H4 (cell line): ENCODE results near the gene INSYN2B. TPM values are rescaled to one million over a fixed set of nuclear protein-coding genes. Genes with fewer than 3 reads are reported as not detected.
A peak's percentile ranks its signal among the peaks of the same experiment; 100 is the strongest.

Experiments used
- DNase-seq: peaks from one replicate; pipeline ENCODE4 v3.0.0-alpha.2; 2015; ENCODE audit warnings: low spot score
- total RNA-seq: library from RNA; depleted of rRNA; stranded (reverse); fragments of >200 nt; shearing (Covaris generic); gene quantifications from 2 replicates; pipeline ENCODE4 v1.2.3, GENCODE V29; 2014; rRNA removed

The INSYN2B gene
- total RNA-seq, 1 experiment from 2014 or later = 3.1 TPM

DNA sequence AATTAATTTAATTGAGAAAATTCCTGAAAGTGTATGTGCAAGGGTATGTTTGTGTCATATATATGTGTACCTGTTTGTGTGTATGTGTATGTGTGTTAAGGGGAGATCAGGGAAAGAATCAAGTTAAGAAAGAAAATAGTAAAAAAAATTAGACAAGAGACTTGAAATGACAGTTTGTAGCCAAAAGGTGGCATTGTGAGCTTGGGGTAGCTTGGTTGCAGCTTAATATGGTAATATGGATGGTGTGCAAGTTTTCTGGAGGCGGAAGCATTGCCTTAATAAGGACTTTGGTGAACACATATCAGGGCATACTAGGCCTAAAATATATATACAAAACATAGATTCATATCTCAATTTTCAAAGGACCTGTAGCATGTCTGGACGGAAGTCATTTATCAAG lies 129.9 kb downstream of the INSYN2B start:
- DNase-seq = no peak

DNA sequence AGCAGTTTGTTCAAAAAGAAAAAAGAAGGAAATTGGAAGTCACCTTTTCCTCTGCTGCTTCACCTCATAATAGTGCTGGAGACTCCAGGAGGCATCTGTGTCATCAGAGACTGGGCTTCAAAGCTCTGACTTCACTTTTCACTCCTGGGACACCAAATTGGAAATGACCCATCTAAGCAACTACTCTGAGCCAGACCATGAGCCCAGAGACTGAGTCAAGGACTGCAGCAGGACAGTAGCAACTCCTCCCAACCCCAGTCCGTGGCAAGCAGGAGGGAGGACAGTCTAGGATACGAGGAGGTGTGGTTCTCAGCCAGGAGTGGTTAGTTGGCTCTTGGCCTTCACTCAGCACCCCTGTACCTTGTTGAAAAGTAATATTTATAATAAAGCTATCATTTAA lies 131.5 kb downstream of the INSYN2B start:
- no peak for DNase-seq

DNA sequence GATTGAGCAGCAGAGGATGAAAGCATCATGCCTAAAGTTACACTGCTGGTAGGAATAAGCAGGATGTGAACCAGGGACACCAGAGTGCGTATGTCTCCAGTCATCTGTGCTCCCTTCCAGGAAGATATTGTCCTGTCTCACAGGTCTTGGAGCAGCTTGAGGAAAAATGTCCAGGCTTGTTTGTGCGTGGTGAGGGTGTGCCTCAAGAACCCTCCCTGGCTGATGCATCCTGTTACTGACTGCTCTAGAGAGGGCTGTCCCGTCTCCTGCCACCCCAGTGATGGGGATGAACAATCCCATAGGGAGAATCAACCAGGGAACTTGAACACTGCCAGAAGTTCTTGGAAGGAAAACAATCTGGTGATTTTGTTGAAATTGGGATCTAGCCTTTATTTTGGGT lies 132.0 kb downstream of the INSYN2B start:
- DNase-seq = no peak

DNA sequence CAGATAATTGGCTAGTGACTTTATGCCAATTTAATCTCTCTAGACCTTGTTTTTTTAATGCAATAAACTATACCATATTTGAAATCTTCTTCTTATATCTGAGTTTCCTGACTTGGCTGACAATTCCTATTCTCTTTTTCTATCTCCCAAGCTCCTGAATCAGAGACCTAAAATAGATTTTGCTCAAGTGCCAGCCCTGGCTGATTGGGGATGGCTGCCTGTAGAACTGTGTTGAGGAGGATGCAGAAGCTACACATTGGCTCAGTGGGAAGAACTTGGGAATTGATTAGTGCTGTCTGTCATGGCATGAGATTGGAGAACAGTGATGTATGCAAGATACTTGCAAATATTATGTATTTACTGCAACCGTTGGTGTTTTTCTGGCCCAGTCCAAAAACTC lies 132.8 kb downstream of the INSYN2B start:
- no peak for DNase-seq

DNA sequence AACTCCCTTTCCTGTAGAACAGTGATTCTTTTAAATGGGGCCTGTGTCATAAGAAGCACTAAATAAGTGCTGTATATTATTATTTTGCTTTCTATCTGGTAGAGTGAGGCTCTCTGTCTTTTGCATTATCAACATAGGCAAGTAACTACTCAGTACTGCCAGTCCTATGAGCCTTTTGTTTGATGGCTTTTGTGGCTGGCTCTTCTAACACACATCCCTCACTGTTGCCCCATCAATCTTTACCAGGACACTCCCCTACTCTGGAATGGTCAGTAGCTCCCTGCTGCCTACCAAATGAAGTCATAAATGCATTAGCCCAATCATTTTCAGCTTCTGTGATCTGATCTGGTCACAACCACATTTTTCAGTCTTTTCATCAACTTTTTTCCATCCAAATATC lies 137.6 kb downstream of the INSYN2B start:
- DNase-seq = no peak

DNA sequence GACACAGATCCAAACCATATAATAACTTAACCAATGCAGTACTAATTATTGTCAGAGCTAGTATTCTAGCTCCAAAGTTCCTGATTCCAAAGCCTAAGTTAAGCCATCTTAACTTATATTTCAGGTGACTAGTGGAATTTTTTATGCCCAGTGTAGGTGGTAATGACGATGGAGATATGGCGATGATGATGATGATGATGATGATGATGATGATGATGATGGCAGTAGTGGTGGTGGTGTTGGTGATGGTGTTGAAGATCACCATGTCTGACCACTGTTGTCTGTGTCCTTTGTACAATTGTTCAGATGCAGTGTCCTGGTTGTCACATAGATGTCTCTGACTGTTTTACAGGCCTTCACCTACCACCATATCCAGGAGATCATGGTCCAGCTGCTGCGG lies 139.9 kb downstream of the INSYN2B start:
- DNase-seq = no peak

DNA sequence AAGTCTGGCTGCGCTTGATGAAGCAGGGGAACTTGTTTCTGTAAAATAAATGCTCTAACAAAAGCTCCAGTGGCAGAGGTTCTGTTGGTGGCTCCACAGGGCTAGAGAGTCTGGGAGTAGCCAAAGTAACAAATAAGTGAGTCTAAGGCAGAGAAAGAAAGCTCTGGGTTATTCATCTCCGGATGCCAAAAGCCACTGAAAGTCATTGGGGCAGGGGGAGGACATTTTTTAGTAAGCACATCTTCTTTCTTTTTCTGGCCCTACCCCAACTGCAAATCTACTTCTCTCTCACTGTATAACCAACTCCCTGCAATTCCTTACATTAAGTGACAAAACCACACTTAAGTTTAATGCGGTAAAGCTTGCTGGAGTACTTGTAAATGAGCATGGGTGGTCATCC lies 141.6 kb downstream of the INSYN2B start:
- no peak for DNase-seq

DNA sequence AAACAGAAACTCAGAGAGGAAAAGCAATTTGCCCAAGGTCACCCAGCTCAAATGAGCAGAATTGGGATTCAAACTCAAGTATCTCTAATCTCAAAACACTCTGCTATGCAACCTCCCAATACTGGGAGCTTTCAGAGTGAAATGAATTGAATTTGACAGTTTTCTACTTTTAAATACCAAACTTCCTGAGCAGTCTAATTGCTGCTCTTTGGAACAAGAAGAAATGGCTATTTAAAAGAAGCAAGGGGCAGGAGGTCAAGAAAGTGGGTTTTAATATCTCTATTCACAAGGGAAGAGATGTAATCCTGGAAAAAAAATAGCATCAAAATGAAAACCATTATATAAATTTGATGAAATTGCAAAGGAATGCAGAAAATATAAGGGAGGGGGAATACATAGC lies 142.6 kb downstream of the INSYN2B start:
- DNase-seq = no peak

DNA sequence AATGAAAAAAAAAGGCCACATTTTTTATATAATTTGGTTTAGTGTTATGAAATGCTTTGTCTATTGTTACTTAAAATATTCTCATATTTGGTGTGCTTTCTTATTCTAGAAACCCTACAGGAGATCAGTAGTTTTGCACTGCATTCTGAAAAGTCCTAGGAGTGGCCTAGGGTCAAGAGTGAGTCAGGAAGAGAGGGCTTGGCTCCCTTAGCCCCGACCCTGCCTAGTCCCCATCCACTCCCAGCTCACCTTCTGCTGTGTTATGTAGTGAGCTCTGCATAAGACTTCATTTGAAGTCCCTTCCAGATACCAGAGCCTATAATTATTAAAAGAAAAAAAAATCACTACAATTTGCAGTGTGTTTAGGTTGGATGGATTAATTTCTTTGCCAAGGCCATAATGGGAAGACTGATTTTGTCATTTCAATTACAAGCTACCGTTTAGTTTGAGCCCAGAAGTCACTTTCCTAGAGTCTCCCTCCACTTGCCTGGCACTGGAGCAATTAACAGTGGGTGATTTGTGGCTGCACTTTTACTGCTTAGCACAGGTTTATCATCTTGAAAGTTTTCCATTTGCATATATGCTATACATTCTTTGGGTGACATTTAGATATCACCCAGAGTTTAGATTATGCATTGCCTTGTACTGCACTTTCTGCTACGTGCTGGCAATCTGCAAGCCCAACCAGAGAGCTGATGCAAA lies 143.3 kb downstream of the INSYN2B start:
- no peak for DNase-seq

DNA sequence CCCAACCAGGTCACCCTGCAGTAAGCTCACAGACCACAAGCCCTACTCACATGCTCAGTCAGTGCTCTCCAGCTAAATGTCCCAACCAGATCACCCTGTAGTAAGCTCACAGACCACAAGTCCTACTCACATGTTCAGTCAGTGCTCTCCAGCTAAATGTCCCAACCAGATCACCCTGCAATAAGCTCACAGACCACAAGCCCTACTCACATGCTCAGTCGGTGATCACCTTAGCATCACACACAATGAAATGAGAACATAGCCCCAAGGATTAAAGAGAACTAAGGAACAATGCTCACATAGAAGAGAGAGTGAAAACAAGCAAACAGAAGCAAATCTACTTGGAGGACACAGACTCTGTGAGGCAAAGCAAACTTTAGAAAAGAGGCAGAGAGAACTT lies 145.8 kb downstream of the INSYN2B start:
- peak; percentile 9 for DNase-seq

DNA sequence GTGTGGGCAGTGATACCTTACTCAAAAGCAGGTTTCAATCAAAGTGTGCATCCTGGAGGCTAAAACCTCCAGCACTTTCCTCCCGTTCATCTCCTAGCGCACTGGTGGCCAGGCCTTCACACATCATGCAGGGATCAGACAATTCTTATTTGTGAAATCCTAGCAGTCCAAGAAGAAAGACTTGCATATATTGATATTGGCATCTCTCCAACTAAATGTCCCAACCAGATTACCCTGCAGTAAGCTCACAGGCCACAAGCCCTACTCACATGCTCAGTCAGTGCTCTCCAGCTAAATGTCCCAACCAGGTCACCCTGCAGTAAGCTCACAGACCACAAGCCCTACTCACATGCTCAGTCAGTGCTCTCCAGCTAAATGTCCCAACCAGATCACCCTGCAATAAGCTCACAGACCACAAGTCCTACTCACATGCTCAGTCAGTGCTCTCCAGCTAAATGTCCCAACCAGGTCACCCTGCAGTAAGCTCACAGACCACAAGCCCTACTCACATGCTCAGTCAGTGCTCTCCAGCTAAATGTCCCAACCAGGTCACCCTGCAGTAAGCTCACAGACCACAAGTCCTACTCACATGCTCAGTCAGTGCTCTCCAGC lies 146.5 kb downstream of the INSYN2B start:
- DNase-seq = peak; percentile 44

DNA sequence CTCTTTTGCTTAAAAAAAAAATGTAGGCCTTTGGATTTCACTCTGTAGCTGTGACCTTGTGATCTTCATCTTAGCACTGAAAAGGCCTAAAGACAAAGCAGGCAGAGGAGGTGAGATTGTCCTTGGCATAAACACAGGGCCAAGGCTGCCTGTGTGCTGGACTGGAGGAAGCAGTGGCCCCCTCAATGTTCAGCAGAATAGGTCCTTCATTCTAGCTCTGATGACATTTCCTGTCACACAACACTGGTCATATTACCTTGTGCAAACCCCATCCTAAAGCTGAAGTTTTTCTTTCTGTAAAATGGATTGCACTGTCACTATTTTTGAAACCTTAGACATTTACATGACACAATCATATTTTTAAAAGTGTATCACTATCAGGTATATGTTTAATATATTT lies 147.4 kb downstream of the INSYN2B start:
- no peak for DNase-seq

DNA sequence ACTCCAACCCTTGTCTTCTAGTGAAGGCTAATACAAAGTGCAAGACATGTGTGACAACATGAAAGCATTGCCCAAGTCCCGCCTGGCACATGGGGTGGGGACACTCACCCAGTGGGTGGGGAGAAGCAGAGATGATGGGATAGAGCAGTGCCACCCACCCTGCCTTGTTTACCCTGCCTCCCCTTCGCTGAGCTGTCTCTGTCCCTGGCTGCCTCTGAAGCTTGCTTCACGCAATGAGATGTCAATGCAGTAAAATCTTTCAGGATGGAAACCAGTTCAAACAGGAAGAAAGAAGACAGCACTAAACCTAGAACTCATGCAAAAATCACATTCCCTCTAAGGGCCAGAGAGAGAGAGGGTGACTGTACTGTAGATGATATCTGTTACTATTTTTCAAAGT lies 148.0 kb downstream of the INSYN2B start:
- no peak for DNase-seq

DNA sequence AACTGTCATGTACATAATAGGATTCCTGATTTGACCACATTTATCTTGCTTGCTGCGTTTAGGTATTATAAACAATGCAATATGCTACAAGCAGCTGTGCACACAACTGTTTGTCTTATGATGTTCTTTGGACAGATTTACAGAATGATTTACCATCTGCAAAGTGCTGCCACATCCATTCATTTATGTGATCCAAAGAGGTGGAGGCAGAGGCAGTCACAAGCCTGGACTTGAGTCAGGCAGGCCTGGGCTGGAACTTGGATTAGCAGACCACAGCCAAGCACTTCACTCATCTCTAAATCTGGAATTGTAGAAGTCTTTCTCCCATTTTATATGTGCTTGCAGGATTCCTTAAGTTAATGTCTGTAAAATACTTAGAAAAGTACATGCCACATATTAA lies 149.0 kb downstream of the INSYN2B start:
- DNase-seq = no peak

DNA sequence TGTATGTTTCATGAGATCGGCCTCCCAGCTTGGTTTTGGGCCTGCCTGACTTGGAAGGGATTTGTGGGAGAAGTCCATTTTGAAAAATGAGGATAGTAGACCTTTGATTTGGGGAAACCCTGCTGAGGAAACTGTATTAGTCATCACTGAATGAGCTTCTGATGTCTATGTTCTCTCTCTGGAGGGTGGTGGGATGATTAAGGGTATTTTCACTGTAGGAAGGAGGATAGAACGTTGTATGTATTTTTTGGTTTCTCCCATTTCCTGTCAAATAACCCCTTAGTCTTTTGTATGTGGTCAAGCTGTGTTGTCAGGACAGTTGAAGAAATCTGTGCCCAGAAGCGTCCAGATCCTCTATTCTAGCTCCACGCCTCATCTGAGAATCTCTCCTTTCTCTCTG lies 151.9 kb downstream of the INSYN2B start:
- no peak for DNase-seq

DNA sequence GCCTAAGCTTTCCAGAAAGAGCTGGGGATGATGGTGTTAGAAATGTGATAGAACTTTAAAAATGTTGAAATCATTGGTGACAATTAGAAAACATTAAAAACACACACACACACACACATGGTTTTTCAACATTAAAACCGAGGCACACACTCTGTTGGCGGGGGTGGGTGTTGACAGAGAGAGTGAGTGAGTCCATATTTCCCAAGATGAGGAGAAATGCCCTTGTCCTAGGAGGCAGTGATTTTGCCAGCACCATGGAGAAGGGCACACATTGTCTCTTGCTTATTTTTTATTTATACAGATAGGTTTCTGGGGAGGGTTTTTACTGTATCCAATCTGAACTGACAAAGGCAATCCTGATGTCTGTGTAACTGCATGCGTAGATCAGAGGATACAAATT lies 152.5 kb downstream of the INSYN2B start:
- DNase-seq = no peak

DNA sequence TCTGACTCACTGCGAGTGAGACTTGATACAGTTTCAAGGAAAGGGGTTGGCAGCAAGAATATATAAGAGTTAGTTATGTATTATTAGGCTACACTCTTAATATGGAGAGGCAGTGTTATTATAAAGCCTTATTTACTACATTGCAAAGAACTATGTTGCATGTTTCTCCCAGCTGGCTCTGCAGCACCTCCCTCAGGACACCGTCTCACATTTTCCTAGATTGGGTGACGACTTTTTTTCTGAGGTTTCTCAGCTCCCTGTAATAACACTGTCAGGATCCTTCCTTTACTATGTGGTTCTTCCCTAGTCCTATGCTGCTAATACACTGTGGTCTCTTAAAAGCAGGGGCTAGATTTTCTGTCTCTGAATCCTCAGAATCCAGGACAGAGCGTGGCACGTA lies 153.7 kb downstream of the INSYN2B start:
- DNase-seq = no peak

DNA sequence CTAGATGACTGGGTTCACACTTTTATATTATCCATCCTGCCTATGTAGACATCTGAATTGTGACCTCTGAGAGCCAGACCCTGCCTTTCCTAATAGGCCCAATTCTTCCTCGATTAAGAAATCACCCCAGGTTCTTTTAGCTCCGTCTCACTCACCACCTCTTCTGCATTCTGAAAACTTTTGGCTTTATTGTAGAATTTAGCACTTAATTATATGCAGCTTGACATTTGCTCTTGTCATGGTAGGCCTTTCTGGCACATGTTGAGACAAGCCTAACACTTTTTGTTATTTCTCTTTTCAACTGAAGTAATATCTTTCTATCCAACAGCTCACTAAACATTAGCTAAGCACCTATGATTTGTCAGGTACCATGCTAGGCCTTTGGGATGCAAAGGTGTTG lies 163.3 kb downstream of the INSYN2B start:
- DNase-seq = no peak

DNA sequence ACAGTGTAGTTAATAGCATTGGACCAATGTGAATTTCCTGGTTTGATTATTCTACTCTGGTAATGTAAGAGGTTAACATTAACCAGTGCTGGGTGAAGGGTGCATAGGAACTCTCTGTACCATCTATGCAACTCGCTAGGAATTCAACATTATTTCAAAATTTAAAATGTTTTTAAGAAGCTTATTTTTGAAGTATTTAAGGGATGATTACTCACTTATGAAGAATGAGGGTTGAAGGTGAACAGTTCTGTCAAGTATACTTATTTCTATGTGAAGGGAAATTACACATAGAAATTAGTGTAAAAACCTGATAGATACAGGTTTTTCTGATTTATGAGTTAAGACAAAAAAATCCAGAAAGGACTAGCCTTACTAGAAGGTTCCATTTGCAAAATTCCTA lies 165.8 kb downstream of the INSYN2B start:
- no peak for DNase-seq

Other genes starting within 250 kb of the INSYN2B start
- not detected in 2 replicates for gene FOXI1, start 125.4 kb upstream of the INSYN2B start, total RNA-seq